Measurements from ENCODE around the gene SRPK1. TPM values are rescaled to one million over a fixed set of nuclear protein-coding genes. Genes with fewer than 3 reads are reported as not detected.
A peak's percentile ranks its signal among the peaks of the same experiment; 100 is the strongest.
"Not testable (repeated sequence)": the region's sequence is repeated elsewhere in the genome, so short reads cannot be mapped to it uniquely, and the experiment has no call there.

The SRPK1 gene
- total RNA-seq, 2 donors from 2014 or later, result 86.2 to 98.5 TPM

- DNase-seq, result peak; percentile 81
- WGBS, 2 experiments (ENCODE audit: insufficient coverage in 1 of 2, insufficient read length in 1 of 2), result 0 to 3% methylated on average over 14 to 50 of the region's 50 CpGs
- no peaks in the 10 kb centered on the region for H3K4me1 ChIP-seq (ENCODE audit: control insufficient read depth, insufficient read depth, low read length)
- Mint-ChIP-seq H3K4me1 (peaks cover 16% of the 10 kb centered on the region), H3K27ac (peak overlapping the region; percentile 98), H3K4me3 (peak overlapping the region; percentile 100), H3K36me3 (ENCODE audit: low read depth) (peaks cover 15% of the 10 kb centered on the region), H3K9me3 (no peaks in the 10 kb centered on the region), H3K27me3 (ENCODE audit: insufficient read depth) (no peaks in the 10 kb centered on the region)
- no peaks in the 10 kb centered on the region for H3K9me3 ChIP-seq (ENCODE audit: control insufficient read depth, low read length)
- peak overlapping the region; percentile 95 for H3K4me3 ChIP-seq (ENCODE audit: low read length)
- peak overlapping the region; percentile 43 for H3K9ac ChIP-seq (ENCODE audit: extremely low read depth, low read length, poor library complexity, severe bottlenecking)
- no peak for TF ChIP-seq CTCF (conservative IDR thresholded peaks at IDR 0.05)
- peaks cover 25% of the 10 kb centered on the region for H3K36me3 ChIP-seq (ENCODE audit: control insufficient read depth, insufficient read depth, low read length)
- no peaks in the 10 kb centered on the region for H3K27me3 ChIP-seq (ENCODE audit: control insufficient read depth, insufficient read depth, low read length, poor library complexity, severe bottlenecking)
- no peak overlapping the region for H3K27ac ChIP-seq (ENCODE audit: low read depth, low read length)
Observed at GRCh38 chr6:35919827-35920751, 809 bp downstream of the SRPK1 start.

GRCh38 chr6:35919085-35919826 lies 1.6 kb downstream of the SRPK1 start:
- H3K9me3 Mint-ChIP-seq, result no peaks in the 10 kb centered on the region
- peaks cover 16% of the 10 kb centered on the region for H3K4me1 Mint-ChIP-seq
- peaks cover 18% of the 10 kb centered on the region for H3K36me3 Mint-ChIP-seq (ENCODE audit: low read depth)
- 16 to 19% methylated on average over 6 to 8 of the region's 9 CpGs for WGBS, 2 experiments (ENCODE audit: insufficient coverage in 1 of 2, insufficient read length in 1 of 2)
- H3K4me1 ChIP-seq (ENCODE audit: control insufficient read depth, insufficient read depth, low read length), result no peaks in the 10 kb centered on the region
- H3K9me3 ChIP-seq (ENCODE audit: control insufficient read depth, low read length), result no peaks in the 10 kb centered on the region
- H3K9ac ChIP-seq (ENCODE audit: extremely low read depth, low read length, poor library complexity, severe bottlenecking), result peak overlapping the region; percentile 43
- H3K27ac ChIP-seq (ENCODE audit: low read depth, low read length), result no peak overlapping the region
- no peak for DNase-seq
- peak overlapping the region; percentile 98 for H3K27ac Mint-ChIP-seq
- H3K4me3 Mint-ChIP-seq, result peak overlapping the region; percentile 100
- H3K4me3 ChIP-seq (ENCODE audit: low read length), result peak overlapping the region; percentile 95
- H3K27me3 ChIP-seq (ENCODE audit: control insufficient read depth, insufficient read depth, low read length, poor library complexity, severe bottlenecking), result no peaks in the 10 kb centered on the region
- H3K27me3 Mint-ChIP-seq (ENCODE audit: insufficient read depth), result no peaks in the 10 kb centered on the region
- no peak for TF ChIP-seq CTCF (conservative IDR thresholded peaks at IDR 0.05)
- peaks cover 33% of the 10 kb centered on the region for H3K36me3 ChIP-seq (ENCODE audit: control insufficient read depth, insufficient read depth, low read length)

GRCh38 chr6:35916893-35917292 lies 4.0 kb downstream of the SRPK1 start:
- not testable (repeated sequence) for H3K27me3 ChIP-seq (ENCODE audit: control insufficient read depth, insufficient read depth, low read length, poor library complexity, severe bottlenecking); H3K27ac Mint-ChIP-seq; H3K4me3 ChIP-seq (ENCODE audit: low read length); DNase-seq; H3K9ac ChIP-seq (ENCODE audit: extremely low read depth, low read length, poor library complexity, severe bottlenecking); H3K27me3 Mint-ChIP-seq (ENCODE audit: insufficient read depth); H3K27ac ChIP-seq (ENCODE audit: low read depth, low read length); H3K4me3 Mint-ChIP-seq; H3K4me1 ChIP-seq (ENCODE audit: control insufficient read depth, insufficient read depth, low read length)
- Histone ChIP-seq H3K36me3 (ENCODE audit: control insufficient read depth, insufficient read depth, low read length) (peaks cover 57% of the 10 kb centered on the region), H3K9me3 (ENCODE audit: control insufficient read depth, low read length) (peaks cover 14% of the 10 kb centered on the region)
- peaks cover 11% of the 10 kb centered on the region for H3K9me3 Mint-ChIP-seq
- H3K4me1 Mint-ChIP-seq, result peaks cover 16% of the 10 kb centered on the region
- WGBS, 2 experiments (ENCODE audit: insufficient coverage in 1 of 2, insufficient read length in 1 of 2), result 97 to 100% methylated on average over 1 to 6 of the region's 6 CpGs
- H3K36me3 Mint-ChIP-seq (ENCODE audit: low read depth), result peaks cover 38% of the 10 kb centered on the region
